Esophagus squamous epithelium (tissue), 5 donors: Measurements from ENCODE around the gene NDEL1. TPM values are rescaled to one million over a fixed set of nuclear protein-coding genes. Genes with fewer than 3 reads are reported as not detected.

Experiments used
- DNase-seq: peaks from one replicate; lab custom pipeline; 2025; lab: John Stamatoyannopoulos, UW
- H3K27ac ChIP-seq, 4 donors: fragments of 200-600 bp; sonication (generic); one replicate each; pipeline ENCODE4 v1.5.1; 2016 to 2019; ENCODE audit warnings: mild to moderate bottlenecking in 1 of 4
- H3K27me3 ChIP-seq, 4 donors: fragments of 200-600 bp; sonication (generic); 1 replicate in 3 of 4; 2 replicates in 1 of 4; pipeline versions ENCODE4 v1.5.1 to v1.6.0; 2017 to 2021; ENCODE audit warnings: antibody characterized with exemption in 1 of 4
- H3K36me3 ChIP-seq, 3 donors: fragments of 200-600 bp; sonication (generic); one replicate each; pipeline ENCODE4 v1.5.1; 2016 to 2019
- H3K4me1 ChIP-seq, 3 donors: fragments of 200-600 bp; sonication (generic); one replicate each; pipeline ENCODE4 v1.5.1; 2017 to 2019
- H3K4me3 ChIP-seq, 4 donors: fragments of 200-600 bp; sonication (generic); 1 replicate in 3 of 4; 2 replicates in 1 of 4; pipeline ENCODE4 v1.5.1; 2016 to 2019; ENCODE audit warnings: mild to moderate bottlenecking in 2 of 4, moderate library complexity in 1 of 4
- H3K9me3 ChIP-seq, 3 donors: fragments of 200-600 bp; sonication (generic); one replicate each; pipeline ENCODE4 v1.5.1; 2016 to 2019
- POLR2A ChIP-seq, 4 donors: fragments of 450-650 bp; IDR thresholded peaks; one replicate each; pipeline ENCODE4 v1.6.1; 2017; ENCODE audit warnings: antibody characterized with exemption in 4 of 4, mild to moderate bottlenecking in 4 of 4, moderate library complexity in 3 of 4
- WGBS, 2 donors: methylation state at CpG; one replicate each; pipeline ENCODE4 v1.1.5; 2018; 5-methylcytosine and 5-hydroxymethylcytosine counted together
- intact Hi-C: fragments of 100-400 bp; cut with DNase I; formaldehyde crosslinking; loops from one replicate; pipeline ENCODE4 v1.15.0; 2022
- total RNA-seq, 4 donors: library from RNA; depleted of rRNA; stranded (reverse); fragments of >200 nt; gene quantifications; one replicate each; pipeline ENCODE4 v1.1.0, GENCODE V29; 2016
- TF ChIP-seq, protein P1 (sequence below), 6 experiments: fragments of 450-650 bp in 4 of 6; fragments of 200-600 bp in 2 of 6; sonication (generic) in 2 of 6; IDR thresholded peaks; one replicate each; pipeline ENCODE4 v1.5.1; 2016 to 2019; ENCODE audit warnings: antibody characterized with exemption in 6 of 6, mild to moderate bottlenecking in 4 of 6, moderate library complexity in 4 of 6
- donor health status: DM: yes; HTN: yes; CAD: no.

NDEL1 gene
- total RNA-seq, 4 donors from 2014 or later: 67.5 to 107 (median 73.1) TPM

DNA sequence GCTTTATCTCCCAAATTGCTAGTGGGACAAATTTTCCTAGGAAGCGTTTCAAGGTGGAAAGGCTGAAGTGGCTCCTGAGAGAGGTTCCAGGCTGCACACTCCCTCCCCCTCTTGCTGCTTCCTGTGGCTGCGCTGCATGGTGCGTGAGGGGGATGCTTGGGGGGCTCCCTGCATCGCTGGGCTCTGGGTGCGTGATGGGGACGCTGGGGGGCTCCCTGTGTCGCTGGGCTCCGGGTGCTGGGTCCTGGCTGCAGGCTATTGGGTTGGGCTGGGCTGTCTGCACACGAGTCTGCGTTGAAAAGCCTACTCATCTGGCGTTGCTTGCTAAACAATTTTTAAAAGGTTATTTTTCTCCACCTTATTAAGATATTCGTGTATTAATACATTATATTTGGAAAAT is 30.1 kb downstream of the NDEL1 start:
- Histone ChIP-seq H3K36me3 (peaks cover 24 to 85% (median 43%) of the 10 kb centered on the region in 3 donors), H3K4me1 (peaks cover 10 to 60% (median 26%) of the 10 kb centered on the region in 3 donors), H3K4me3 (peak overlapping the region in 1 of 4 donors; percentile 27), H3K9me3 (no peaks in the 10 kb centered on the region), H3K27ac (peak overlapping the region in 2 of 4 donors; percentile 73 to 77), H3K27me3 (no peaks in the 10 kb centered on the region)
- DNase-seq: no peak
- TF ChIP-seq, protein P1, sequence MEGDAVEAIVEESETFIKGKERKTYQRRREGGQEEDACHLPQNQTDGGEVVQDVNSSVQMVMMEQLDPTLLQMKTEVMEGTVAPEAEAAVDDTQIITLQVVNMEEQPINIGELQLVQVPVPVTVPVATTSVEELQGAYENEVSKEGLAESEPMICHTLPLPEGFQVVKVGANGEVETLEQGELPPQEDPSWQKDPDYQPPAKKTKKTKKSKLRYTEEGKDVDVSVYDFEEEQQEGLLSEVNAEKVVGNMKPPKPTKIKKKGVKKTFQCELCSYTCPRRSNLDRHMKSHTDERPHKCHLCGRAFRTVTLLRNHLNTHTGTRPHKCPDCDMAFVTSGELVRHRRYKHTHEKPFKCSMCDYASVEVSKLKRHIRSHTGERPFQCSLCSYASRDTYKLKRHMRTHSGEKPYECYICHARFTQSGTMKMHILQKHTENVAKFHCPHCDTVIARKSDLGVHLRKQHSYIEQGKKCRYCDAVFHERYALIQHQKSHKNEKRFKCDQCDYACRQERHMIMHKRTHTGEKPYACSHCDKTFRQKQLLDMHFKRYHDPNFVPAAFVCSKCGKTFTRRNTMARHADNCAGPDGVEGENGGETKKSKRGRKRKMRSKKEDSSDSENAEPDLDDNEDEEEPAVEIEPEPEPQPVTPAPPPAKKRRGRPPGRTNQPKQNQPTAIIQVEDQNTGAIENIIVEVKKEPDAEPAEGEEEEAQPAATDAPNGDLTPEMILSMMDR (IDR thresholded peaks at IDR 0.05): no peak
- no peak for TF ChIP-seq POLR2A (IDR thresholded peaks at IDR 0.05)
- intact Hi-C loops: no loop called here
- 40 to 42% methylated on average over 8 to 9 of the region's 12 CpGs for WGBS, 2 donors

DNA sequence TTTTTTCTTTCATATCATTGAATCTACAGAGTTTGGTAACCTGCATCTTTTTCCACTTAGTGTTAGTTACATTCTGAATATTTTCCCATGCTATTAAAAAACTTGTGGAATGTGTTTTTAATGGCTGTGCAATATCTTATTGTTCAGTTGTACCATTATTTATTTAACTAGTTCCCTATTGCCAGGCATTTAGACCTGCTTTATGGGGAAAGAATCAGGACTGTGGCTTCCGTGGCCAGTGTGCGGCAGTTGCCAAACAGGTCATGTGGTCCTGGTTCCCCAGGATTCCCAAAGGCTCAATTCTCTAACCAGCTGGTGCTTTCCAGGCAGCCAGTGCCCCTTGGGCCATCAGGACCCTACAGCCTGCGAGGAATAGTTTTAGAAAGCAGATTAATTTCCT is 30.8 kb downstream of the NDEL1 start:
- no peak for DNase-seq
- H3K27me3 ChIP-seq: no peaks in the 10 kb centered on the region
- peaks cover 10 to 67% (median 26%) of the 10 kb centered on the region in 3 donors for H3K4me1 ChIP-seq
- H3K36me3 ChIP-seq: peaks cover 24 to 85% (median 37%) of the 10 kb centered on the region in 3 donors
- no peak for TF ChIP-seq POLR2A (IDR thresholded peaks at IDR 0.05)
- WGBS, 2 donors: 75% methylated on average over 3 of the region's 3 CpGs
- no peaks in the 10 kb centered on the region for H3K9me3 ChIP-seq
- H3K4me3 ChIP-seq: no peak overlapping the region
- H3K27ac ChIP-seq: no peak overlapping the region
- intact Hi-C loops: no loop called here

DNA sequence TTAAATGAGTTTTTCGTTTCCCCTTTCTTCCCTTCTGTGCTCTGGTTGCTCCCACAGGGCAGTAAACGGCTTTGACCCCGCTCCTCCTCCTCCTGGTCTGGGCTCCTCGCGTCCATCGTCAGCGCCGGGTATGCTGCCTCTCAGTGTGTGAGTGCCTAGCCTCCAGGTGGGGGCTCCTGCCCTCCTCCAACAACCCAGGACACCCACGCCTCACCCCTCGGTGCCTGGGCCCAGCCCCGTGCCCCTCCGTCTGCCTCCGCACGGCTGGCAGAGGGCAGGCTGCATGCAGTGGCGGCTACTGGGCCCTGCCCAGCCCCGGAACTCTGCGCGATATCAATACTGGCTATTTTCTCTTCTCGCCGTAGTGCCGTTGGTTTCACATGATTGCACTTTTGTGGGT is 31.2 kb downstream of the NDEL1 start:
- intact Hi-C loops: no loop called here
- no peak for TF ChIP-seq POLR2A (IDR thresholded peaks at IDR 0.05)
- TF ChIP-seq, protein P1 (IDR thresholded peaks at IDR 0.05): no peak
- Histone ChIP-seq H3K4me3 (no peak overlapping the region), H3K27me3 (no peaks in the 10 kb centered on the region), H3K4me1 (peaks cover 10 to 67% (median 26%) of the 10 kb centered on the region in 3 donors), H3K36me3 (peaks cover 20 to 85% (median 40%) of the 10 kb centered on the region in 3 donors), H3K9me3 (no peaks in the 10 kb centered on the region), H3K27ac (no peak overlapping the region)
- 93 to 98% methylated on average over 10 to 17 of the region's 21 CpGs for WGBS, 2 donors
- no peak for DNase-seq

DNA sequence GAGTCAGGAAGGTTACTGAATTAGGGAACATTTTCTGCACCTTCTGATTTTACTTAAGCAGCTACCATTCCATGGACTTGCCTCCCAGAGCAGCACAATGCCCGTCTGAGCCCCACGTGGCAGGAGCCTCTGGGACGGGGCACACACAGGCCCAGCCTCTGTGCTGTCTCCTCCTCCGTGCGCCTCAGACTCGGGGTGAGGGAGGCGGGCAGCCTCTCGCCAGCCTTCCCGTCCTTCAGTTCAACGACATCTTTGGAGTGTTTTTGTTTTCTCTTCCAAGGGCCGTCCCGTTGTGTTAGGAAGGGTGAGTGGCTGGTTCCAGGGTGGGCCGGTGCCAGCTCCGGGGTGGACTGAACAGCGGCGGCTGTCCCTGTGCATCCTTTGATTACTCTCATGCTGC is 31.8 kb downstream of the NDEL1 start:
- Histone ChIP-seq H3K9me3 (no peaks in the 10 kb centered on the region), H3K36me3 (peaks cover 18 to 85% (median 40%) of the 10 kb centered on the region in 3 donors), H3K27ac (no peak overlapping the region), H3K27me3 (no peaks in the 10 kb centered on the region), H3K4me3 (no peak overlapping the region), H3K4me1 (peaks cover 10 to 64% (median 26%) of the 10 kb centered on the region in 3 donors)
- 80 to 84% methylated on average over 7 to 14 of the region's 16 CpGs for WGBS, 2 donors
- intact Hi-C loops: no loop called here
- no peak for DNase-seq
- TF ChIP-seq, protein P1 (IDR thresholded peaks at IDR 0.05): no peak
- no peak for TF ChIP-seq POLR2A (IDR thresholded peaks at IDR 0.05)

DNA sequence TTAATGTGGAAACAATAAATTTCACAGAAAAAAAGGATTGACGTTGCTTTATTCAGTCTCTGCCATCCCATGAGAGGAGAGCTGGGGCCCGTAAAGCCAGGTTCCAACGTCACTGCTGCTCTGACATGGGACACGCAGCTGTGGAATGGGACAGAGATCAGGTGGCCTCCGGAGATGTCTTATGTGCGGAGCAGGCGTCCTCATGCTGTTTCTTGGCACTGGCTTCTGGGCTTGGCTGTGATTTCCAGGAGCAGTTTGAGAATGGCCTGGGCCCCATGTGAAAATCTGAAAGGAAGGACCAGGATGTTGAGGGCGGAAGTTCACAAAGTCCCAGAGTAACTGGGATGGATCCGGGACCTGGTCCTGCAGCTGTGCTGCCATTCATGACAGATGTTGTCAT is 32.4 kb downstream of the NDEL1 start:
- 89 to 90% methylated on average over 6 to 9 of the region's 9 CpGs for WGBS, 2 donors
- Histone ChIP-seq H3K4me1 (peaks cover 10 to 59% (median 26%) of the 10 kb centered on the region in 3 donors), H3K36me3 (peaks cover 18 to 85% (median 35%) of the 10 kb centered on the region in 3 donors), H3K27me3 (no peaks in the 10 kb centered on the region), H3K27ac (no peak overlapping the region), H3K9me3 (no peaks in the 10 kb centered on the region), H3K4me3 (no peak overlapping the region)
- DNase-seq: no peak
- intact Hi-C loops: no loop called here
- TF ChIP-seq, protein P1 (IDR thresholded peaks at IDR 0.05): no peak
- no peak for TF ChIP-seq POLR2A (IDR thresholded peaks at IDR 0.05)
